Activated CD8-positive, alpha-beta memory T cell treated with anti-CD3 and anti-CD28 coated beads for 4 hours (primary cell): ENCODE data around the gene APOB.
"Not testable (repeated sequence)": the region's sequence is repeated elsewhere in the genome, so short reads cannot be mapped to it uniquely, and the experiment has no call there.

ENCODE experiments used
- DNase-seq, 2 donors: peaks; one replicate each; pipeline ENCODE4 v3.0.0-alpha.2; 2020; ENCODE audit warnings: low read depth in 2 of 2

APOB gene

DNA sequence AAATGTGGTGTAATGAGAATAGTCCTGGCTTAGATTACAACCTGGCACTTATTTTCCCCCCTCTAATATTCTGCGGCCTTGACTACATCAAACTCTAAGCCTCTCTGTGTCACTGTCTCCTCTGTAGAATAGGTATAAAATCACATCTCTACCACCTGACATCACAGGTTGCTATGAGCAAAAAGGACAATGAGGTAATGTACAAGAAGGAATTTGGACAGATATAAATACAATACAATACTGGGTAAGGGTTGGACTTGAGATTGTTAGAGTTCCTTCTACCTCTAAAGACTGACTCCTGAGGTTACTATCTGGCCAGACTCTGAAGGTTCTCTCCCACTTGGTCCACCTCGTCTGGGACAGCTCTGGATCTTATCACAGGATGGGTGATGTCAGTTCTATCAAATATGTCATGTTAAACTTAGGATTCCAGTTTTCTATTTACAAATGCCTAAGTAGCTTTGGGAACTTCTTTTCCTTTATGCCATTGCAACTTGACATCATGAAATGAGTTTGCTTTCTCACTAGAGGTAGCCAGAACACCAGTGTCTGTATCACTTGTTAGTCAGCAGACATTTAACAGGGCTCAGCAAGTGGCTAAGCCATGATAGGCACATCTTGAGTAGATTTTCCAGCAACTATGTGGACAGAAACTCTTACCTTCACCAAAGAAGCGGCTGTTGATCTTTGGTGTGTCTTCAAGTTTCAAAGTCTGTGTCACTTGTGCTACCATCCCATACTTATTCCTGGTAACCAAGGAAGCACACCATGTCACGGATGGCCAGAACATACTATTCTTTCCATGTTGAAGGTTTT lies 9.5 kb downstream of the APOB start:
- no peak for DNase-seq

DNA sequence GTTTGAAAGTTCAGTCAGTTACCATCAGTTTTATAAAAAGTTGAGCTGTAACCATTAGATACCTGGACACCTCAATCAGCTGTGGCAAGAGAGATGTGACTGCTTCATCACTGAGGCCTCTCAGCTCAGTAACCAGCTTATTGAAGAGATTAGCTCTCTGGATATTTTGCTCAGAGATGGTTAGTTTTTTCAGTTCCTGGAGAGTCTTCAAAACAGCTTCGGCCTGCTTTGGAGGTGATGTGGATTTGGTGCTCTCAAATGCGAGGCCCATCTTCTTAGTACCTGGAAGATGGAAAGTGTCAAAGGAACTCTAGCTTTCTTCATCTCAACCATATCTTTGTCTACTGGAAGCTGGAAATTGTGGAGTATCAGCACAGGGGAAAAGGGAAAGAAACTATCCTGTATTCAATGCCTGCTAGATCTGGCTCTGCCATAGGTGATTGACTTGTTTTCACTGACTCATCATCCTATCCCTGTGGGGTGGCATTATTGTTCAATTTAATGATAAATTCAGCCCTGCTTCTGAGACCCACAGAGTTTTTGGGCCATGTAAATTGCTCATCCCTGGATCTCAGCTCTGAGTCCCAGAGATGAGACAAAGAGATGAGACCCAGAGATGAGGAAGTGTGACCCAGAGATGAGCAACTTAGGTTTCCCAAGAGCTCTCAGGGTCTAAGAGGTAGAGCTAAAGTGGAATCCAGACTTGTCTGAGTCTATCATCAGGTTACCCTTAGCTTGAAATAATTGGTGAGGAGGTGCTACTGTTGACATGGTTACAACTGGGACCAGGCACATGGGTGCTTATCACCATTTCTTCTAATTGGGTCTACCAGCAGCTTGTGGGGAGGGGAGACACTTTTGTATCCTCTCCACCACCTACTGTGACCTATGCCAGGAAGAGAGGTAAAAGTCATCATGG lies 10.4 kb downstream of the APOB start:
- DNase-seq, result no peak

DNA sequence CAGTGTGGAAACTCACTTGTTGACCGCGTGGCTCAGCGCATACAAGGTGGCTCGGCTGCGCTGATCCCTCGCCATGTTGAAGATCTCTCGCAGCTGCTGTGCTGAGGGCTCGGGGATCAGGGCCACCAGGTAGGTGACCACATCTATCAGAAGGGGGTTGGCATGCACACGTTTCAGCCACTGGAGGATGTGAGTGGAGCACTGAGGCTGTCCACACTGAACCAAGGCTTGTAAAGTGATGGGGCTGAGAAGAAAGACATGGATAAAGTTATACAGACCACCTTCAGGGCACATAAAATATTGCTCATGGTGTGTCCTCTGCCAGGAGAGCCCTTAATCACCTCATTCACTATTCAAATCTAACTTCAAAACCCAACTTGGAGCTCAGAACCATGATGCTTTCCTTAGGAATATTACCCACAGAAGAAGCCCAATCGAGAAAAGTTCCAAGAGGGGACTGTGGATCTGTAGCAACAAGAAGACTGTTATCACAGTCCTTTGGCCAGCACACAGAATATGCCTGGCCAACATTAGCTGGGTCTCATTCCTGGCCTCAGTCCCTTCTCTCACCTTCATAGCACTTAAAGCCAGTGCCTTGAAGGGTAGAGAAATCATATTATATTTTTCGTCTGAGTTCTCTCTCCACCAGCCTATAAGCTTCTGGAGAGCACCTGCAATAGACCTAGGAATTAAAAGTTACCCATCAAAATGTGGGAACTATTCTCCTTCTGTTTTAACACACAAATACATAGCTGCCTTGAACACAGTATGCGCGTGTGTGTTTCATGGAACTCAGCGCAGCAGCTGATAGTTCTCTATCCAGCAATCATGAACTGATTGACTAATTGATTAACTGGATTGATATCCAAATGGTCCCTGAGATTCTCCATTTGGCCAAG lies 11.3 kb downstream of the APOB start:
- no peak for DNase-seq

DNA sequence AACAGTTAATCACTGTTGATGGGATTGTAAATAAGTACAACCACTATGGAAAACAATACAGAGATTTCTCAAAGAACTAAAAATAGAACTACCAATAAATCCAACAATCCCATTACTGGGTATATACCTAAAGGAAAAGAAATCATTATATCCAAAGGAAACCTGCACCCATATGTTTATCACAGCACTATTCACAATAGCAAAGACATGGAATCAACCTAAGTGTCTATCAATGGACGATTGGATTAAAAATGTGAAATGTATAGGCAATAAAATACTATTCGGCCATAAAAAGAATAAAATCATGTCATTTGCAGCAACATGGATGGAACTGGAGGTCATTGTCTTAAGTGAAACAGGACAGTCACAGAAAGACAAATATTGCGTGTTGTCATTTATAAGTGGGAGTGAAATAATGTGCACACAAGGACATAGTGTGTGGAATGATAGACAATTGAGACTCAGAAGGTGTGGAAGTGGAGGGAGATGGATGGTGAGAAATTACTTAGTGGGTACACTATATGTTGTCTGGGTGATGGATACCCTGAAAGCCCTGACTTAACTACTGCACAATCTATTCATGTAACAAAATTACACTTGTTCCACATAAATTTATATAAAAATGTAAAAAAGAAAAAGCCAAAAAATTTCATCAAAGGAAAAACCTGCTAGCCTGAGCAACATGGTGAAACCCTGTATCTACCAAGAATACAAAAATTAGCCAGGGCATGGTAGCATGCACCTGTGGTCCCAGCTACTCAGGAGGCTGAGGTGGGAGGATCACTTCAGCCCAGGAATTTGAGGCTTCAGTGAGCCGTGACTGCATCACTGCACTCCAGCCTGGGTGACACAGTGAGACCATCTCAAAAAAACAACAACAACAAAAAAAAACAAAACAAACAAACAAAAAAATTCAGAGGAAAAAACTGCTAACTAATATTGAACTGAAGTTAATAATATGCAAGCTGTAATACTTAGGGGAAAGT lies 12.6 kb downstream of the APOB start:
- no peak for DNase-seq

DNA sequence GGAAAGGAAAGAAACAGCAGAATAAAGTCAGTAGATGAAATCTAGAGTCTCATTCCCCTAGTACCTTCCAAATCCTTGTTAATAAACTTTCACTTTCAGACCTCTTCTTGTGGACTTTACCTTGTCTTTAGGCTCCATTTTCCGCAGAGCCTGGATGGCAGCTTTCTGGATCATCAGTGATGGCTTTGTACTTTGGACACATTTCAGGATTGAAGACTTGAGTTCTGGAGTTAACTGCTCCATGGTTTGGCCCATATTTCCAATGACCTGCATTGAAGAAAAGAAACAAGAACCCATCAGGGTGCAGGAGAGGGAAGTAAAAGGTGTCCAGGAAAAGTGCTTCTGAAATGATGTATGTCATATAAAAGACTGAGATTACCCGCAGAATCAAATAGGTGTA lies 14.4 kb downstream of the APOB start:
- DNase-seq, result no peak

DNA sequence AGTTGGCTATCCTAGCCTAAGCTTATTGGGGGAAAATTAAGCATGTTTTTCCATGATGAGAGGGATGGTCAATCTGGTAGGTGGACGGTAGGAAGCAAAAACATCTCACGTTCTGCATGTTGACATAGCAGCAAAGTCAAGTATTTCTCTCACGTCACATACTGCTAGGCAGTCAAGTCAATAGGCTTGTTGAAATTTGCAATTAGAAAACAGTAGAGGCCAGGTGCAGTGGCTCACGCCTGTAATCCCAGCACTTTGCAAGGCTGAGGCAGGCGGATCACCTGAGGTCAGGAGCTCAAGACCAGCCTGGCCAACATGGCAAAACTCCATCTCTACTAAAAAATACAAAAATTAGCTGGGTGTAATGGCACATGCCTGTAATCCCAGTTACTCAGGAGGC lies 14.9 kb downstream of the APOB start:
- DNase-seq, result not testable (repeated sequence)

DNA sequence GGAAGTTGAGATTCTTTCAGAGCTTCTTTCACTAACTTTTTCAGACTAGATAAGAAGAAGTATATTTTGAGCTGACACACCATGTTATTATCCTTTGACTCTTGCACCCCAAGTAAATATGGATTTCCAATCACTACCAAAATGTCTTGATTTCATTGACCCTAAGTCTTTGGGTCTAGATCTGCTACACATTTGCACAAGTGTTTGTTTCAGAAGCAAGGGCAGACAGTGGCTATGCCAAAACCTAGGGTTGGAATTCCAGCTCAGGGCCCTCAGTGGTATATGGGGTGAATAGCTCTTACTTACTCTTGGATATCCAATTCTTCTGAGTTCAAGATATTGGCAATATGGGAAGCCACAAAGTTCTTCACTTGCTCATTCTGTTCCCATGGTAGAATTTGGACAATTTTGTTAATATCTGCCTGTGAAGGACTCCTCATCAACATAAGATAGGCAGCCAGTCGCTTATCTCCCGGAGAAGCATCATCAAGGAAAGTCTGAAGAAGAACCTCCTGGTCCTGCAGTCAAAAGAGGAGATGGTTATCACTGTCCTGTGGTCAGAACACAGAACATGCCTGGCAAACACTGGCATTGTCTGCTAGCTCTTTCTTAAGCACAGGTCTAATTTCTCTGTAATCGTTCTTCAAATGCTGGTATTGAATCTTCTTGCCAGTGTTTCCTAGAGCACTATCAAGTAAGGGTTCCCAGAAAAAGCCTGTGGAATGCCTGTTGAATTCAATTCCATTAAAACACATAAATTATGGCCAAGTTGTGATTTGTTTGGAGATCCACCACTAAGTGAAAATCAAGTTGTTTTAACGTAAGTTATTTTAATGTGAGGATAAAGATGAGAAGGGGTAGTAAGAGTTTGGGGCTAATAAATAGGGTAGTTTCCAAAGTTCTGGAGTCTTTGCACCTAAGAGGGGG lies 15.6 kb downstream of the APOB start:
- DNase-seq, result no peak

DNA sequence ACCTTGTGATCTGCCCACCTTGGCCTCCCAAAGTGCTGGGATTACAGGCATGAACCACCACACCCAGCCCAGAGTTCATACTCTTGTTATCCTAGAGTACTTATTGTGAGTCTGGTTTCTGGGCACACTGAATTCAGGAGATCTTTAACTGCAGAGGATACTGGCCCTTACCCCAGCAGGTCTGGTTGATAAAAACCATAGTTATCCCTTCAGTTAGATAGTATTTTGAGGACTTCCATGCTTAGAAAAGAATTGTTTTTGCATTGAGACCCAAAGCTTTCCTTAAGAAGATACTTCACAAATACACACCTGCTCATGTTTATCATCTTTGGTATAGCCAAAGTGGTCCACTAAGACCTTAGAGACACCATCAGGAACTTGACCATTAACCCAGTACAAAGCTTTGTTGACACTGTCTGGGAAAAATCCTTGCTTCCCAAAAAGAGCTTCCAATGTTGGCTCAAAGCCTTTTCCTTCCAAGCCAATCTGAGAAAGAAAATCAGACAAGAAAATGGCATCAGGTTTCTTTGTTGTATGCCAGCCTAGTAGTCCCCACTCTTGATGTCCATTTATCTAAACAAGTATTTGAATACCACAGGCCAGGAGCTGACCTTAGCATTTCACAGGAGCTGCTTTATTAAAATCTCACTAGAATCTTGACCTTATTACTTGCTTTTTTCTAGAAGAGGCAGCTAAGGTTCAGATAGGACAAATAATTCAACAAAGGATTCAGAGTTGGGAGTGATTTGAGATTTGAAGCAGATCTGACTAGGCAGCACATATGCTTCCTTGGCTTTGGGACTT lies 17.2 kb downstream of the APOB start:
- no peak for DNase-seq

DNA sequence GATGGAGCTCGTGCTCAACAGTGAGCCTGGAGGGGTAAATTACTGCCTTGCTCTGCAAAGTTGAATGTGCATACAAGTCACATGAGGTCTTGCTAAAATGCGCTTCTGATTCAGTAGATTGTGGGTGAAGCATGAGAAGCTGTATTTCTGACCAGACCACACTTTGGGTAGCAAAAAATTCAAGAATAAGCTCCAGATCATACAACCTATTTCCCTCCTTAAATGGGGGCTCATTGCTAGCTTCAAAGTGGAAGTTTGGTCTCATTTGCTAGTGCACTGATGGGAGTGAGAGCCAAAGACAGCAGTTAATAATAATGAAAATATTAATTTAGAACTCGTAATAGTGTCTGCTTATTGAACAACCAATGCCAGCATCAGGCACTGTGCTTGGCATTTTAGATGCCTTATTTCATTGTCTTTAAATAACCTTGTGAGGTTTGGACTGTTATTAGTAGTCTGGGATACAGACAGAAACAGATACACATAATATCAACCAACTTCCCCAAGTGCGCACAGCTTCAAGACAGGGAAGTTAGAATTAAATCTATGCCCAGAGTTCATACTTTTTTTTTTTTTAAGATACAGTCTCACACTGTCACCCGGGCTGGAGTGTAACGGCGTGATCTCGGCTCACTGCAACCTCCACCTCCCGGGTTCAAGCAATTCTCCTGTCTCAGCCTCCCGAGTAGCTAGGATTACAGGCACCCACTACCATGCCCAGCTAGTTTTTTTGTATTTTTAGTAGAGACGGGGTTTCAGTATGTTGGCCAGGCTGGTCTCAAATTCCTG lies 18.0 kb downstream of the APOB start:
- no peak for DNase-seq

DNA sequence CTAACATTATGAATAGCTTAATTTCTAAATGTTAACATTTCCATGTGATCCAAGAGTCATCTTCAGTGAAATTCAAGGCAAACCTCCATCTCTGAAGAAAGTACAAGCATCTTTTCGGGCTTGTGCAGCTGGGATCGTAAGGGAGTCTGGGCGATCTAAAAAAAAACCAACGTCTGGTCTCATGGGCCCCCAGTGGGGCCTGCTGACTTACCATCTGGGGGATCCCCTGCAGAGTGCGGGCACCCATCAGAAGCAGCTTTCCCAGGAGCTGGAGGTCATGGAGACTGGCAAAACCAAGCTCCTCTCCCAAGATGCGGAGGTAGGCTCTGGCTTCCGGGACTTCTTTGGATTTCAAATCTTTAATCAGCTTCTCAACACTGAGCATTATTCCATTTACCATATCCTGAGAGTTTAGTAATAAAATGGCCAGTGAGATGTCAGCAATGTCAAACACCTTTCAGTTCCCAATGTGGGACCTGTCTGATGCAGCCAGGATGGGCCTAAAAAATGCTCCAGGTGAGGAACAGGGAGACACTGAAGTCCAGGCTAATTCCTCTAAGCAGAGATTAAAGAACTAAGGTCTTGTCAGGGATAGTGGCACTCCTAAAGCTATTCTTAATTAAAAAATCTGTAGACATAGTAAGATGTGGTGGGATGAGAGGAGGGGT lies 19.0 kb downstream of the APOB start:
- DNase-seq, result no peak

DNA sequence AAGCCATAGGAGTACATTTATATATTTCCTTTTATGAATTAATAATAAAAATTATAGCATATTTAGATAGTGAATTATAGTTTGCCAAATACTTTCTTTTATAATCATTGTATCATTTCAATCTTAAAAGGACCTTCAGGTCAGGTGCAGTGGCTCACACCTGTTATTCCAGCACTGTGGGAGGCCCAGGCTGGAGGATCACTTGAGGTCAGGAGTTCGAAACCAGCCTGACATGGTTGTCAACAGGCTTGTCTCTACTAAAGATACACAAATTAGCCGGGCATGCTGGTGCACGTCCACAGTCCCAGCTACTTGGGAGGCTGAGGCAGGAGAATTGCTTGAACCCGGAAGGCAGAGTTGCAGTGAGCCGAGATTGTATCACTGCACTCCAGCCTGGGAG lies 19.7 kb downstream of the APOB start:
- no peak for DNase-seq

DNA sequence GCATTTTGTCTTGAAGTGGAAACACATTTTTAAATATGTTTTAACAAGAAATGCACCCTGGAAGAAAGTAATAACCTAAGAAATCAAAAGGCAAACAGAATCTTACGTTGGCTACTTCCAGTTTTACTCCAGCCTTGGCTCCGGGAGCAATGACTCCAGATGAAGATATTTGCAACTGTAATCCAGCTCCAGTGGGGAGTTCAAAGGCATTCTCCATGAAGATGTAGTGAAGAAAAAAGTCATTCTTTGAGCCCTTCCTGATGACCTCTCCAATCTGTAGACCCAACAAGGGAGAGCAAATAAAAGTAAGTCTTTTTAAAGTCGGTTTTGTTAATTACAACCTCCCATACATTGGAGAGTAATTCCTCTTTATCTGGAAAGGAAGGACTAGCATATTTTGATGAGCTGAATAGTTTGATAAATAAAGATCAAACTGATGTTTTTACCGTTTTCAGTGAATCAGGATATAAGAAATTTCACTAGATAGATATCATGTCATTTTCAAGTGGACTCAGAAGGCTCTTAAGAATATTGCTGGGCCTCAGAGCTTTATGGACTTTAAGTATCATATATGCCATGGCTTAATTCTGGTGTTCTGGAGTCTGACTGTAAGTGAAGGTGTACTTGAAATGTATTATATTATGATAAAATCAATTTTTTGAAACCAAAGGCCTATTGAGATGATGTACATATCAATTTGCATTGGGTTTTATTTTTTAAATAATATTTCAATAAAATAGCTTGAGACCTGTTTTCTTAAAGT lies 20.3 kb downstream of the APOB start:
- DNase-seq, result no peak

DNA sequence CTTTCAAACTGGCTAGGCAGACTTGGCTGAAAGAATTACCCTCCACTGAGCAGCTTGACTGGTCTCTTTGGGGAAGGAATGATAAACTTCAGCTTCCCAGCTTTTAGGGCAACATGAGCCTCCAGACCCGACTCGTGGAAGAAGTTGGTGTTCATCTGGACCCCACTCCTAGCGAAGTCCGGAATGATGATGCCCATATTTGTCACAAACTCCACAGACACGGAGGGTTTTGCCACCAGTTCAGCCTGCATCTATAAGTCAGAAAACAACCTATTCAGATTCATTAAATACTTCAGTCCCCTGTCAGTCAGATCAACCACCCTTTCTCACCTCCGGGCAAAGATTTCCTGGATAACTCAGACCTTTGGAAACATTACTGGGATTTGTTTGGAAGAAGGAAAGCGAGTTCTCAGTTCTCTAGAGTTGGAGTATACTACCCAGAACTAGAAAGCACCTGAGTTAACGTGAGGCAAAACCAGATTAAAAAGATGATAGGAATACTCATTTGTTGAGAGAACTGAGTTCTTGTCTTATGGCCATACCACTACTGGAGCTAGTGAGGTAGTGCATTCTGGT lies 21.0 kb downstream of the APOB start:
- DNase-seq, result no peak

DNA sequence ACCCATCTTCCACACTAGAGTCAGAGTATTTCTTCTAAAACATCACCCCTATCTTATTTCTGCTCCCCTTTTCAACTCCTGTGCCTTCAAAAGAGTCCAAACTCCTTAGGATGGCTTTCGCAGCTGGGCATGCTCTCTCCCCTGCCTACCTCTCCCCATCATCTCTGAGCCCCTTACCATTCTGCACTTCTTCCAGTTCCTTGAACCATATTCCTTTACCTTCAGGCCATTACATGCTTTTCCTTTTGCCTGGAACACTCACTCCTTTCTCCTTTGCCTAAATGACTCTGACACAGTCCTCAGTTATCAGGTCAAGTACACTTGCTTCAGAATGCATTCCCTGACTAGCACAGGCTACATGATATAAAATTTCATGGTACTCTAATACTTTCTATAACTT lies 22.4 kb downstream of the APOB start:
- no peak for DNase-seq

DNA sequence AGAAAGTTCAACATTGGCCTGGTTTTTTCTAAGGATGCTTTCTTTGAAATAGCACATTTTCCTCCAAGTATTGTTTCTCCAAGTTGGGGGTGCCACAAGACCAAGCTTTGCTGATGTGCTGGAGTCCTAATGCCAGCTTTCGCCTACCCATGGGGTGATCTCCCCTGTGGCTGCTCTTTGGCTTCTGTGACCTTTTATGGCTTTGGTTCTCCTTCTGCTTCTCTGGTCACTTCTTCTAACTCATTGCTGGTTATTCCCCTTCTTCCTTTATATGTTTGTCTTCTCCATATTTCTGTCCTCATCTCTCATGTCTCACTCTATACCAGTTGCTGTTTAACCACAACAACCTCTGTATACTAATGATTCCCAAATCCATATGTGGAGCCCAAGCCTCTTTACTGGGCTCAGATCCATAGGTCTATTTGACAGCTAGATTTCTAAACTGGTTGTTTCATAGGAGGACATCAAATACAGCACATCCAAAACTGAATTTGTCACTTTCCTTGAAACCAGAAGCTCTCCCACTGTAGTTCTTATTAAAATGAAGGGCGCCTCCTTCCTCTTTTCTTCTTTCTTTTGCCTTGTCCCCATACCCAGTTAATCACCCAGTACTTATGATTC lies 23.1 kb downstream of the APOB start:
- no peak for DNase-seq
